OCI-LY3 (cell line): ENCODE results near the gene ALAS2.
A peak's percentile ranks its signal among the peaks of the same experiment; 100 is the strongest.
"Not testable (repeated sequence)": the region's sequence is repeated elsewhere in the genome, so short reads cannot be mapped to it uniquely, and the experiment has no call there.

Experiments
- H2AFZ ChIP-seq: fragments of 200-600, 300-600 bp; shearing (Covaris generic); 2 replicates; pipeline ENCODE4 v1.6.0; 2014; ENCODE audit warnings: antibody characterized with exemption, low read depth, low read length
- H3K27ac ChIP-seq: fragments of 200-600, 300-600 bp; sonication (generic); 2 replicates; pipeline ENCODE4 v1.5.1; 2014; ENCODE audit warnings: mild to moderate bottlenecking, low read length, moderate library complexity, mixed read lengths
- H3K27me3 ChIP-seq: fragments of 200-600, 300-600 bp; sonication (generic); 2 replicates; pipeline ENCODE4 v1.6.1; 2014; ENCODE audit warnings: low read depth, low read length, mixed read lengths
- H3K36me3 ChIP-seq: fragments of 200-600, 300-600 bp; sonication (generic); replicated peaks from 2 replicates; pipeline ENCODE3; 2014; ENCODE audit warnings: low read depth, low read length, mixed read lengths
- H3K4me1 ChIP-seq: fragments of 300-600, 200-600 bp; sonication (generic); 2 replicates; pipeline ENCODE4 v1.6.1; 2014; ENCODE audit warnings: low read length, mixed read lengths
- H3K4me2 ChIP-seq: fragments of 200-600, 300-600 bp; sonication (generic); 2 replicates; pipeline ENCODE4 v1.6.1; 2014; ENCODE audit warnings: low read length, mixed read lengths
- H3K4me3 ChIP-seq: fragments of 300-600, 200-600 bp; sonication (generic); 2 replicates; pipeline ENCODE4 v1.5.1; 2014; ENCODE audit warnings: antibody characterized with exemption, mild to moderate bottlenecking, low read length, moderate library complexity
- H3K79me2 ChIP-seq: fragments of 300-600, 200-600 bp; shearing (Covaris generic); 2 replicates; pipeline ENCODE4 v1.6.1; 2014; ENCODE audit warnings: mild to moderate bottlenecking, low read length, mixed read lengths
- H3K9ac ChIP-seq: fragments of 300-600, 200-600 bp; shearing (Covaris generic); 2 replicates; pipeline ENCODE4 v1.6.0; 2014; ENCODE audit warnings: mild to moderate bottlenecking, low read length, moderate library complexity
- H3K9me3 ChIP-seq: fragments of 200-600, 300-600 bp; shearing (Covaris generic); 2 replicates; pipeline ENCODE4 v1.6.1; 2014; ENCODE audit warnings: low read length, mixed read lengths; ENCODE audit not compliant: insufficient read depth
- H4K20me1 ChIP-seq: fragments of 200-600, 300-600 bp; sonication (generic); 2 replicates; pipeline ENCODE4 v1.6.1; 2016; ENCODE audit warnings: low read length, mixed read lengths; ENCODE audit not compliant: insufficient read depth
- CTCF ChIP-seq: fragments of 200-600, 300-600 bp; sonication (generic); IDR thresholded peaks from 2 replicates; pipeline ENCODE4 v1.5.1; 2014; ENCODE audit warnings: antibody characterized with exemption, low read length, low read depth
- EZH2phosphoT487 ChIP-seq: fragments of 200-600 bp; shearing (Covaris generic); IDR thresholded peaks from 2 replicates; pipeline ENCODE4 v1.6.1; 2018; ENCODE audit warnings: antibody characterized with exemption, mixed run types, low read depth

ALAS2 gene

DNA sequence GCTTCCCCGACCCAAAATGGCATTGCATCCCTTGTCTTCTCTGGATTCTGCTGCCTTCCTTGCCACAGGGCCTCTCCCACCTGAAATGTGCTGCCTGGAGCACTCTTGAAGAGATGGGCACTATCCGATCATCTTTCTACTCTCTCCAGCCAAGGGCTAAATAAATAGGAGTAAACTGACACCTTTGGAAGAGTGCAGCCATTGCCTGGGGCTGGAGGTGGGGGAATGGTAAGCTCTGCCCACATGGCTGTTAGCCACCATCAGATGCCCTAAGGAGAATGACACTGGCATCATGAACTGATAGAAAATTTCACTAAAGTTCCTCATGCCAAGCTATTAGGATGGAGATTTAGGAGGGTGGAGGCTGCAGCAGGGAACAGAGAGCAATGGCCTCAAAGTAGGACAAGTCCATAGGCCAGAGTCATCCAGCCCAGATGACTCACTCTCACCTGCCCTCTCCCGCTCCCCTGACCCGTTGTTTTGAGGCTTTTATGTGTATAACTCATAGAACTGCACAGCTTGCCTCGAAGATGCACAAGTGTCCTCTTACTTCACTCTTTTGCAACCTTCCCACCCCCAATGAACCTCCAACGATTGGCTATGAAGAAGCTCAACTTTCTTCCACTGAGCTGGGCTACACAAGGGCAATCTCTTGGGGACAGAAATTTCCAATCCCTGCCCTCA is 36.0 kb downstream of the ALAS2 start:
- Histone ChIP-seq H3K36me3 (no peaks in the 10 kb centered on the region), H4K20me1 (no peaks in the 10 kb centered on the region), H3K4me3 (no peak overlapping the region), H3K9me3 (no peaks in the 10 kb centered on the region), H3K4me2 (peak overlapping the region; percentile 34), H3K79me2 (no peaks in the 10 kb centered on the region), H3K9ac (no peak overlapping the region), H3K4me1 (peaks cover 24% of the 10 kb centered on the region), H3K27ac (no peak overlapping the region), H3K27me3 (no peaks in the 10 kb centered on the region), H2AFZ (no peak overlapping the region)
- TF ChIP-seq EZH2phosphoT487 (no peak), CTCF (no peak)

DNA sequence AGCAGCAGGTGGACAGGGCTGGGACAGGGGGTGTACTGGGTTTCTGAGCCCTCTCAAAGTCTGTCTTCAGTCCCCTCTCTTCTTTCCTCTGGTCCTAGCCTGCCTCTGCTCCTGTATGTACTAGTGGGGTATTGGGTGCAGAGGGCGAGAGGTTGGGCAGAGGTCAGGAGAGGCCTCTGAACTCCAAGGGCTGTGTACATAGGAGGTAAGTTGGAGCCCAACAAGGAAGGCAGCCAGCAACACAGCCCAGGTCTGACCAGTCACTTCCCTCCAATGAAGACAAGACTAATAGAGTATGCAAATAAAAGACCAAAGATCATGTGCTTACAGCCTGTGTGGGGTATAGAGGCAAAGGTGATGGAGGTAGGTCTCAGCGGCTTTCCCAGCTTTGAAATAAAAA is 36.7 kb downstream of the ALAS2 start, which contains the start of gene PFKFB1:
PFKFB1 (minus strand) TSS at position 90 of the 400 bp plus-strand sequence. CDS start 181 bp downstream, outside the sequence.
- Histone ChIP-seq H3K27ac (no peak within 1 kb of the TSS), H3K27me3 (no peaks in the 10 kb centered on the region), H4K20me1 (no peaks in the 10 kb centered on the region), H3K4me1 (peaks cover 20% of the 10 kb centered on the region), H3K9me3 (no peaks in the 10 kb centered on the region), H3K36me3 (no peaks in the 10 kb centered on the region), H2AFZ (no peak within 1 kb of the TSS), H3K79me2 (no peaks in the 10 kb centered on the region), H3K4me3 (no peak within 1 kb of the TSS), H3K9ac (no peak within 1 kb of the TSS), H3K4me2 (peak within 1 kb of the TSS; percentile 34)
- TF ChIP-seq EZH2phosphoT487 (no peak), CTCF (no peak)

GRCh38 chrX:54992911-54993622 is 37.7 kb downstream of the ALAS2 start:
- H2AFZ ChIP-seq: no peak overlapping the region
- no peaks in the 10 kb centered on the region for H3K9me3 ChIP-seq
- TF ChIP-seq CTCF (no peak), EZH2phosphoT487 (no peak)
- no peak overlapping the region for H3K4me3 ChIP-seq
- no peaks in the 10 kb centered on the region for H3K79me2 ChIP-seq
- H4K20me1 ChIP-seq: no peaks in the 10 kb centered on the region
- H3K4me2 ChIP-seq: no peak overlapping the region
- no peak overlapping the region for H3K27ac ChIP-seq
- no peaks in the 10 kb centered on the region for H3K27me3 ChIP-seq
- H3K36me3 ChIP-seq: no peaks in the 10 kb centered on the region
- H3K4me1 ChIP-seq: peaks cover 17% of the 10 kb centered on the region
- H3K9ac ChIP-seq: no peak overlapping the region

GRCh38 chrX:54991706-54992105 is 39.1 kb downstream of the ALAS2 start:
- no peak overlapping the region for H3K27ac ChIP-seq
- H3K79me2 ChIP-seq: no peaks in the 10 kb centered on the region
- no peak overlapping the region for H3K4me2 ChIP-seq
- H3K9ac ChIP-seq: no peak overlapping the region
- no peak for TF ChIP-seq EZH2phosphoT487
- TF ChIP-seq CTCF: no peak
- no peaks in the 10 kb centered on the region for H3K36me3 ChIP-seq
- H3K27me3 ChIP-seq: no peaks in the 10 kb centered on the region
- H3K4me1 ChIP-seq: peaks cover 17% of the 10 kb centered on the region
- no peak overlapping the region for H2AFZ ChIP-seq
- H3K4me3 ChIP-seq: no peak overlapping the region
- no peaks in the 10 kb centered on the region for H3K9me3 ChIP-seq
- H4K20me1 ChIP-seq: no peaks in the 10 kb centered on the region

DNA sequence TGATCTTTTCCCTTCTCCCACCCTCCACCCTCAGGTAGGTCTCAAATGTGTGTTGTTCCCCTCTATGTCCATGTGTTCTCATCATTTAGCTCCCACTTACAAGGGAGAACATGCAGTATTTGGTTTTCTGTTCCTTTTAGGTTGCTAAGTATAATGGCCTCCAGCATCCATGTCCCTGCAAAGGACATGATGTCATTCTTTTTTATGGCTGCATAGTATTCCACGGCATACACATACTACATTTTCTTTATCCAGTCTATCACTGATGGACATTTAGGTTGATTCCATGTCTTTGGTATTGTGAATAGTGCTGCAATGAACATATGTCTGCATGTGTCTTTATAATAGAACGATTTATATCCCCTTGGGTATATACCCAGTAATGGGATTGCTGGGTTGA is 47.5 kb downstream of the ALAS2 start:
- not testable (repeated sequence) for H3K4me3 ChIP-seq, H3K9ac ChIP-seq, H2AFZ ChIP-seq, H3K27me3 ChIP-seq, H3K36me3 ChIP-seq, H3K9me3 ChIP-seq, H3K79me2 ChIP-seq, H3K27ac ChIP-seq, H3K4me2 ChIP-seq, H4K20me1 ChIP-seq
- H3K4me1 ChIP-seq: peaks cover 17% of the 10 kb centered on the region
